ENCODE measurements around the gene GNAI2.
"Not testable (repeated sequence)": the region's sequence is repeated elsewhere in the genome, so short reads cannot be mapped to it uniquely, and the experiment has no call there.

- not testable (repeated sequence) for TF ChIP-seq CTCF (IDR thresholded peaks at IDR 0.05; ENCODE audit: extremely low read depth in 1 of 2, insufficient read depth in 1 of 2, low read depth in 1 of 2, low read length in 2 of 2); MAX (IDR thresholded peaks at IDR 0.05; ENCODE audit: insufficient read depth, insufficient read length); POLR2AphosphoS5 (IDR thresholded peaks at IDR 0.05; ENCODE audit: insufficient read depth, low read depth, low read length); EZH2 (IDR thresholded peaks at IDR 0.05; ENCODE audit: borderline replicate concordance, low read depth, low read length, severe bottlenecking); MYC (IDR thresholded peaks at IDR 0.05; ENCODE audit: low read depth, low read length); POLR2A (IDR thresholded peaks at IDR 0.05; ENCODE audit: low read depth, low read length); JUN (IDR thresholded peaks at IDR 0.05; ENCODE audit: borderline replicate concordance, insufficient read depth, insufficient read length, low read depth)
Measured at GRCh38 chr3:50244813-50245212, 8.8 kb downstream of the GNAI2 start.

Measured in endothelial cell of umbilical vein (primary cell).